Nephron (organoid): ENCODE data around the gene BIRC3.
"Not testable (repeated sequence)": the region's sequence is repeated elsewhere in the genome, so short reads cannot be mapped to it uniquely, and the experiment has no call there.

Experiments used
- H3K27ac Mint-ChIP-seq, 3 experiments: 2 replicates each; pipeline ENCODE4 v1.8.0; 2020; ENCODE audit warnings: mixed read lengths in 3 of 3, mild to moderate bottlenecking in 2 of 3, moderate library complexity in 1 of 3
- H3K27me3 Mint-ChIP-seq: 2 replicates; pipeline ENCODE4 v1.8.0; 2021; ENCODE audit warnings: low read depth, mild to moderate bottlenecking, moderate library complexity, mixed read lengths
- H3K36me3 Mint-ChIP-seq: 2 replicates; pipeline ENCODE4 v1.8.0; 2020; ENCODE audit warnings: low read depth, mixed read lengths
- H3K4me1 Mint-ChIP-seq: 2 replicates; pipeline ENCODE4 v1.8.0; 2020; ENCODE audit warnings: mixed read lengths
- H3K4me3 Mint-ChIP-seq, 3 experiments: 2 replicates each; pipeline ENCODE4 v1.8.0; 2020; ENCODE audit warnings: mild to moderate bottlenecking in 3 of 3, mixed read lengths in 3 of 3, moderate library complexity in 2 of 3
- H3K9me3 Mint-ChIP-seq: 2 replicates; pipeline ENCODE4 v1.8.0; 2020; ENCODE audit warnings: mixed read lengths
- TF ChIP-seq, protein P1 (sequence below), 3 experiments: fragments of 200-600 bp; sonication (generic); IDR thresholded peaks; one replicate each; pipeline ENCODE4 v1.5.0; 2021; ENCODE audit warnings: antibody characterized with exemption in 3 of 3; ENCODE audit not compliant: unreplicated experiment in 3 of 3

Gene BIRC3

DNA sequence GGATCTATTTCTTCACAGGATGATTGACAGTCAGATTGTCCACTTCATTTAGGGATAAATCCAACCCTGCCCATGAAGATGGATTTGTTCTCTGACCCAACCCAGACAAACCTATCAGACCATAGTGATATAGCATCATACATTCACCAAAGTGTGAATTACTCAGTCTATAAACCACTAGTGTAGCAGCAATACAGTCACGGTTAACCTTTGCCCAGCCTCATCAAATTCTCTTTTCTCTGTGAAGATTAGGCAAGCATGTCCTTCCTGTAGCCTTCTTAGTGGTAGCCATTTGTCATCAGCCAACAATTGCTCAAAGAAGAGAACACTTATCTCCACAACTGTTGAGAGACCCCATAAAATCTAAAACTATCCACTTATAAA lies 15.3 kb downstream of the BIRC3 start:
- Mint-ChIP-seq H3K27me3 (no peaks in the 10 kb centered on the region), H3K9me3 (no peaks in the 10 kb centered on the region), H3K4me1 (peaks cover 4% of the 10 kb centered on the region), H3K36me3 (no peaks in the 10 kb centered on the region), H3K27ac (no peak overlapping the region), H3K4me3 (no peak overlapping the region)
- TF ChIP-seq, protein P1, sequence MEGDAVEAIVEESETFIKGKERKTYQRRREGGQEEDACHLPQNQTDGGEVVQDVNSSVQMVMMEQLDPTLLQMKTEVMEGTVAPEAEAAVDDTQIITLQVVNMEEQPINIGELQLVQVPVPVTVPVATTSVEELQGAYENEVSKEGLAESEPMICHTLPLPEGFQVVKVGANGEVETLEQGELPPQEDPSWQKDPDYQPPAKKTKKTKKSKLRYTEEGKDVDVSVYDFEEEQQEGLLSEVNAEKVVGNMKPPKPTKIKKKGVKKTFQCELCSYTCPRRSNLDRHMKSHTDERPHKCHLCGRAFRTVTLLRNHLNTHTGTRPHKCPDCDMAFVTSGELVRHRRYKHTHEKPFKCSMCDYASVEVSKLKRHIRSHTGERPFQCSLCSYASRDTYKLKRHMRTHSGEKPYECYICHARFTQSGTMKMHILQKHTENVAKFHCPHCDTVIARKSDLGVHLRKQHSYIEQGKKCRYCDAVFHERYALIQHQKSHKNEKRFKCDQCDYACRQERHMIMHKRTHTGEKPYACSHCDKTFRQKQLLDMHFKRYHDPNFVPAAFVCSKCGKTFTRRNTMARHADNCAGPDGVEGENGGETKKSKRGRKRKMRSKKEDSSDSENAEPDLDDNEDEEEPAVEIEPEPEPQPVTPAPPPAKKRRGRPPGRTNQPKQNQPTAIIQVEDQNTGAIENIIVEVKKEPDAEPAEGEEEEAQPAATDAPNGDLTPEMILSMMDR (IDR thresholded peaks at IDR 0.05; ENCODE audit: unreplicated experiment in 3 of 3) = no peak

GRCh38 chr11:102338479-102339010 lies 21.3 kb downstream of the BIRC3 start:
- no peaks in the 10 kb centered on the region for H3K27me3 Mint-ChIP-seq
- no peak overlapping the region for H3K27ac Mint-ChIP-seq
- TF ChIP-seq, protein P1 (IDR thresholded peaks at IDR 0.05; ENCODE audit: unreplicated experiment in 3 of 3) = no peak
- no peaks in the 10 kb centered on the region for H3K4me1 Mint-ChIP-seq
- no peak overlapping the region for H3K4me3 Mint-ChIP-seq
- H3K36me3 Mint-ChIP-seq = no peaks in the 10 kb centered on the region
- H3K9me3 Mint-ChIP-seq = no peaks in the 10 kb centered on the region

GRCh38 chr11:102341311-102341710 lies 24.0 kb downstream of the BIRC3 start:
- not testable (repeated sequence) for H3K27ac Mint-ChIP-seq, H3K9me3 Mint-ChIP-seq, H3K4me3 Mint-ChIP-seq, H3K36me3 Mint-ChIP-seq, H3K4me1 Mint-ChIP-seq, H3K27me3 Mint-ChIP-seq

GRCh38 chr11:102341844-102342318 lies 24.6 kb downstream of the BIRC3 start:
- Mint-ChIP-seq H3K27me3 (no peaks in the 10 kb centered on the region), H3K4me3 (peak overlapping the region in 2 of 3 experiments; percentile 24 to 29), H3K9me3 (no peaks in the 10 kb centered on the region), H3K27ac (peak overlapping the region in 1 of 3 experiments; percentile 34), H3K36me3 (no peaks in the 10 kb centered on the region), H3K4me1 (peaks cover 7% of the 10 kb centered on the region)
- TF ChIP-seq, protein P1 (IDR thresholded peaks at IDR 0.05; ENCODE audit: unreplicated experiment in 3 of 3) = peak; percentile 80 to 85 (median 83)

DNA sequence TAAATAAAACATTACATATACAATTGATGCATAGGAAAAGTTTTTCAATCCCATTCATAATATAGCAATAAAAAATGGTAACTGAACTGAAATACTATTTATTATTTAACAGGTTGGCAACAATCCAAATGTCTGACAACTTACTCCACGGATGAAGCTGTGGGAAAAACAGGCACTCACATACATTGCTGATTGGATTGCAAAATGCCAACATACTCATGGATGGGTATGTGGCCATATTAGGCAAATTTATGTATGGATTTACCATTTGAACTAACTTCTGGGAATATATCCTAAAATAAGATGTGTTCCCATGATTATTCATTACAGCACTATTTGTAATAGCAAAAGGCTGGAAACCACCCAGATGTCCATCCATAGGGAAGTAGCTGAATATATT lies 26.5 kb downstream of the BIRC3 start:
- no peaks in the 10 kb centered on the region for H3K27me3 Mint-ChIP-seq
- no peak overlapping the region for H3K4me3 Mint-ChIP-seq
- no peaks in the 10 kb centered on the region for H3K36me3 Mint-ChIP-seq
- no peaks in the 10 kb centered on the region for H3K9me3 Mint-ChIP-seq
- TF ChIP-seq, protein P1 (IDR thresholded peaks at IDR 0.05; ENCODE audit: unreplicated experiment in 3 of 3) = no peak
- peaks cover 18% of the 10 kb centered on the region for H3K4me1 Mint-ChIP-seq
- H3K27ac Mint-ChIP-seq = no peak overlapping the region

DNA sequence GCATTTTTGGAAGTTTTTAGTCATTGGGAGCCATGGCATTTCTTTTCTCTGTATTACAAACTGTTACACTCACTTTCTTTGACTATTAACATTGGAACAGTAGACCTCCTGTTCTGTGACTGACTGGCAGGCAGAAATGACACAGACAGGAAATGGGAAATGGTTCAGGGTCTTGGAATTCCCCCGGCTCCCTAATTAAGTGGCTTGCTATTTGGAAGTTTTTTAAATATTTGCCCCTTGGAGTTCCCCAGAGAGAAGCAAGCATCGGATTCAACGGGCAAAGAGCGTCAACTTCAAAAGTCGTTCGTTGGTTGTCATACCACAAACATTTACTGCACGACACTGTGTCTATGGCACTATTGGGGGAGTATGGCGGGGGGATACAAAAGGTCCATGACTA lies 28.6 kb downstream of the BIRC3 start:
- no peaks in the 10 kb centered on the region for H3K27me3 Mint-ChIP-seq
- no peaks in the 10 kb centered on the region for H3K9me3 Mint-ChIP-seq
- peak overlapping the region; percentile 91 to 98 (median 96) for H3K4me3 Mint-ChIP-seq

More for the DNA sequence above, 28.6 kb downstream of the BIRC3 start:
- TF ChIP-seq, protein P1 (IDR thresholded peaks at IDR 0.05; ENCODE audit: unreplicated experiment in 3 of 3) = no peak
- Mint-ChIP-seq H3K36me3 (peaks cover 13% of the 10 kb centered on the region), H3K27ac (peak overlapping the region; percentile 99 to 100 (median 99)), H3K4me1 (peaks cover 30% of the 10 kb centered on the region)
